ENCODE data around the gene RASD1.

GRCh38 chr17:17514993-17515933 is 19.1 kb upstream of the RASD1 start:
- TF ChIP-seq EZH2phosphoT487 (IDR thresholded peaks at IDR 0.05; ENCODE audit: low read length) = no peak
- TF ChIP-seq CTCF (IDR thresholded peaks at IDR 0.05; ENCODE audit: low read length) = no peak

All from MM.1S (cell line).